Measurements from ENCODE around the gene U2AF2. TPM values are rescaled to one million over a fixed set of nuclear protein-coding genes. Genes with fewer than 3 reads are reported as not detected.

U2AF2 gene
- total and polyA plus RNA-seq, 2 of the 8 experiments (the other 6 are each of a cell fraction or from before 2014, with no cell fraction given) = 162 to 252 TPM

DNA sequence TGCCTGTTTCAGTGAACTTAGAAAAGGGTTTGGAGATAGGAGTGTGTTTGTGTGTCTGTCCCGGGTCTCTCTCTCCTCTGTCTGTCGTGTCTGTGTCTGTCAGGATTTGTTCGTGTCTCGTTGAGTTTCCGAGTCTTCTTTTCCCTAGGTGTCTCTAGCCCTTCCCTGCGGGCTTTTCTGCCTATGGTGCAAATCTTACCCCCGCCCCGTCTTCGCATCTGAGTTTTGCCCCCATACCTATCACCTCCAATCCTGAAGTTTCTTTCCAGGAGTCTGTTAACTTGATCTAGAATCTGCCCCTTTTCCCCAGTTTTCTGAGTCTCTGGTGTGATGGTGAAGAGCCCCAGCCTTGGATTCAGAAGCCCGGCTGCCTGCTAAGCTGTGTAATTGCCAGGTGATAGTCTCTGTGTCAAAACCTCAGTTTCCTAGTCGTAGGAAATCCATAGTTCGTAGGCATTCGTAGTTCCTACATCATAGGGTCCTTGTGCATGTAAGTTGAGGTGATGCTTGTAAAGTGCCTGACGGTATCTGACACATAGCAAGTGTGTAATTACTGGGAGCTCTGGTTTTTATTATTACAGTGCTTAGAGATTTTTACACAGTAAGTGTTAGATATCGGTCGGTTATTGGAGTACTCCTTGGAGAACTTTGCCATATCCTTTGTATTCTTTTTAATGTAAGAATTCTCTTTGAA, 21.0 kb downstream of the U2AF2 start (continued):
- no peak for TF ChIP-seq SP4 (IDR thresholded peaks at IDR 0.05; ENCODE audit: low read length)
- TF ChIP-seq, protein P1, sequence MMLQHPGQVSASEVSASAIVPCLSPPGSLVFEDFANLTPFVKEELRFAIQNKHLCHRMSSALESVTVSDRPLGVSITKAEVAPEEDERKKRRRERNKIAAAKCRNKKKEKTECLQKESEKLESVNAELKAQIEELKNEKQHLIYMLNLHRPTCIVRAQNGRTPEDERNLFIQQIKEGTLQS (IDR thresholded peaks at IDR 0.05; ENCODE audit: insufficient read depth, low read depth, low read length) = no peak
- no peak for TF ChIP-seq TAF1 (IDR thresholded peaks at IDR 0.05; ENCODE audit: low read depth, low read length)
- no peak for TF ChIP-seq HDAC2 (IDR thresholded peaks at IDR 0.05; ENCODE audit: borderline replicate concordance in 1 of 2, low read depth in 2 of 2, low read length in 2 of 2)

All from H1 (cell line).